DND-41 (cell line): ENCODE data around the gene SHANK1.

Experiments
- ATAC-seq: fragments of 200-7000 bp; cut with Tn5 transposase; 3 replicates; pipeline ENCODE4 v1.9.1; 2021; ENCODE audit warnings: low read depth; ENCODE audit not compliant: insufficient read depth
- DNase-seq: peaks from one replicate; pipeline ENCODE4 v3.0.0-alpha.2; 2020
- H2AFZ ChIP-seq: 2 replicates; pipeline ENCODE4 v1.6.0; 2012; ENCODE audit warnings: low read depth, low read length
- H3K27ac ChIP-seq: 2 replicates; pipeline ENCODE4 v1.5.1; 2012; ENCODE audit warnings: low read length, inconsistent platforms
- H3K27me3 ChIP-seq: fragments of 200-600 bp; sonication (generic); 2 replicates; pipeline ENCODE4 v1.6.0; 2012; ENCODE audit warnings: low read length, mild to moderate bottlenecking, inconsistent platforms; ENCODE audit not compliant: insufficient read depth, poor library complexity
- H3K36me3 ChIP-seq: 2 replicates; pipeline ENCODE4 v1.5.1; 2012; ENCODE audit warnings: low read length, inconsistent platforms; ENCODE audit not compliant: insufficient read depth
- H3K4me1 ChIP-seq: 2 replicates; pipeline ENCODE4 v1.5.1; 2012; ENCODE audit warnings: mild to moderate bottlenecking, low read length; ENCODE audit not compliant: insufficient read depth
- H3K4me2 ChIP-seq: 2 replicates; pipeline ENCODE4 v1.6.0; 2012; ENCODE audit warnings: mild to moderate bottlenecking, moderate library complexity, low read length, inconsistent platforms; ENCODE audit not compliant: insufficient read depth
- H3K4me3 ChIP-seq, 2 experiments: fragments of 200-600 bp in 1 of 2; shearing (Covaris generic) in 1 of 2; 2 replicates each; pipeline ENCODE4 v1.5.1; 2012 to 2016; ENCODE audit warnings: inconsistent platforms in 2 of 2, low read length in 2 of 2, mild to moderate bottlenecking in 2 of 2, low read depth in 1 of 2, moderate library complexity in 1 of 2
- H3K79me2 ChIP-seq: 2 replicates; pipeline ENCODE4 v1.6.0; 2012; ENCODE audit warnings: low read length, inconsistent platforms; ENCODE audit not compliant: insufficient read depth
- H3K9ac ChIP-seq: 2 replicates; pipeline ENCODE4 v1.6.0; 2012; ENCODE audit warnings: low read depth, mild to moderate bottlenecking, inconsistent platforms, low read length, moderate library complexity
- H3K9me3 ChIP-seq: 2 replicates; pipeline ENCODE4 v1.5.1; 2012; ENCODE audit warnings: low read length, moderate library complexity, mild to moderate bottlenecking, inconsistent platforms; ENCODE audit not compliant: insufficient read depth, severe bottlenecking
- H4K20me1 ChIP-seq: 2 replicates; pipeline ENCODE4 v1.6.0; 2012; ENCODE audit warnings: low read length; ENCODE audit not compliant: insufficient read depth
- CTCF ChIP-seq: IDR thresholded peaks from 2 replicates; pipeline ENCODE4 v1.5.1; 2012; ENCODE audit warnings: borderline replicate concordance, low read length, moderate library complexity, mild to moderate bottlenecking; ENCODE audit not compliant: poor library complexity, severe bottlenecking; ENCODE audit errors: extremely low read depth
- EZH2 ChIP-seq: IDR thresholded peaks from 3 replicates; pipeline ENCODE4 v1.6.1; 2012; ENCODE audit warnings: borderline replicate concordance, low read depth, mild to moderate bottlenecking, moderate library complexity, low read length, inconsistent platforms; ENCODE audit not compliant: severe bottlenecking

SHANK1 gene

GRCh38 chr19:50633973-50634372, 85.6 kb downstream of the SHANK1 start:
- Histone ChIP-seq H3K4me2 (no peak overlapping the region), H3K27me3 (peaks cover 4% of the 10 kb centered on the region), H3K9me3 (peaks cover 14% of the 10 kb centered on the region), H3K4me1 (no peaks in the 10 kb centered on the region), H3K27ac (no peak overlapping the region), H3K36me3 (no peaks in the 10 kb centered on the region), H3K79me2 (no peaks in the 10 kb centered on the region), H3K4me3 (no peak overlapping the region), H2AFZ (no peak overlapping the region), H3K9ac (no peak overlapping the region), H4K20me1 (no peaks in the 10 kb centered on the region)
- DNase-seq (no peak), ATAC-seq (no peak)
- TF ChIP-seq EZH2 (no peak), CTCF (no peak)

- H3K79me2 ChIP-seq = no peaks in the 10 kb centered on the region
- H3K27me3 ChIP-seq = no peaks in the 10 kb centered on the region
- no peaks in the 10 kb centered on the region for H3K4me1 ChIP-seq
- DNase-seq (no peak), ATAC-seq (no peak)
- peaks cover 14% of the 10 kb centered on the region for H3K9me3 ChIP-seq
- no peak for TF ChIP-seq EZH2
- H3K27ac ChIP-seq = no peak overlapping the region
- no peak overlapping the region for H3K4me3 ChIP-seq
- H3K4me2 ChIP-seq = no peak overlapping the region
- H4K20me1 ChIP-seq = no peaks in the 10 kb centered on the region
- no peaks in the 10 kb centered on the region for H3K36me3 ChIP-seq
- no peak overlapping the region for H3K9ac ChIP-seq
- no peak overlapping the region for H2AFZ ChIP-seq
Observed at GRCh38 chr19:50633359-50633758, 86.2 kb downstream of the SHANK1 start.

- H3K4me1 ChIP-seq = no peaks in the 10 kb centered on the region
- no peaks in the 10 kb centered on the region for H4K20me1 ChIP-seq
- H3K36me3 ChIP-seq = no peaks in the 10 kb centered on the region
- ATAC-seq (no peak), DNase-seq (no peak)
- H3K9me3 ChIP-seq = peaks cover 14% of the 10 kb centered on the region
- no peak overlapping the region for H3K27ac ChIP-seq
- no peaks in the 10 kb centered on the region for H3K79me2 ChIP-seq
- no peak overlapping the region for H3K4me2 ChIP-seq
- H3K27me3 ChIP-seq = no peaks in the 10 kb centered on the region
- no peak for TF ChIP-seq CTCF
- TF ChIP-seq EZH2 = no peak
- no peak overlapping the region for H3K4me3 ChIP-seq
- H2AFZ ChIP-seq = no peak overlapping the region
- H3K9ac ChIP-seq = no peak overlapping the region
Observed at GRCh38 chr19:50632151-50632835, 87.3 kb downstream of the SHANK1 start.

- Histone ChIP-seq H3K27me3 (no peaks in the 10 kb centered on the region), H3K4me3 (no peak overlapping the region), H4K20me1 (no peaks in the 10 kb centered on the region), H3K4me1 (no peaks in the 10 kb centered on the region), H3K36me3 (no peaks in the 10 kb centered on the region), H3K4me2 (no peak overlapping the region), H3K9ac (no peak overlapping the region), H3K79me2 (no peaks in the 10 kb centered on the region), H2AFZ (no peak overlapping the region), H3K27ac (no peak overlapping the region), H3K9me3 (peaks cover 12% of the 10 kb centered on the region)
- ATAC-seq (no peak), DNase-seq (no peak)
- TF ChIP-seq EZH2 (no peak), CTCF (no peak)
Observed at GRCh38 chr19:50629801-50630200, 89.8 kb downstream of the SHANK1 start.
